Measurements from ENCODE around the gene ZNF556.

Gene ZNF556

GRCh38 chr19:2840794-2841791 is 26.0 kb upstream of the ZNF556 start, which contains the start of gene ZNF555:
Gene ZNF555, plus strand, starts transcription at chr19:2841475. Its CDS starts 98 bp downstream, at chr19:2841573.
- H3K56ac ChIP-seq (ENCODE audit: low read length): peak within 1 kb of the TSS; percentile 89
- H3K9ac ChIP-seq (ENCODE audit: low read length): peak within 1 kb of the TSS; percentile 80
- peak within 1 kb of the TSS; percentile 62 for H3K4ac ChIP-seq (ENCODE audit: low read depth, low read length)
- H2BK120ac ChIP-seq (ENCODE audit: low read depth, low read length): no peak within 1 kb of the TSS
- WGBS (ENCODE audit: extremely low coverage, insufficient coverage, low lambda C conversion rate): no CpG with 5 or more reads among the region's 106 CpGs
- DNase-seq: peak; percentile 99
- peak within 1 kb of the TSS; percentile 90 for H4K8ac ChIP-seq (ENCODE audit: low read depth, low read length)
- H3K4me1 ChIP-seq (ENCODE audit: control insufficient read depth, low read depth, low read length): no peaks in the 10 kb centered on the region
- H3K79me2 ChIP-seq (ENCODE audit: control insufficient read depth, insufficient read depth, low read length): no peaks in the 10 kb centered on the region
- peaks cover 1% of the 10 kb centered on the region for H3K27me3 ChIP-seq (ENCODE audit: insufficient read depth, low read length, poor library complexity)
- H3K4me3 ChIP-seq (ENCODE audit: low read length): peak within 1 kb of the TSS; percentile 73
- peak within 1 kb of the TSS; percentile 71 for H3K27ac ChIP-seq (ENCODE audit: low read depth, low read length)
- H4K5ac ChIP-seq (ENCODE audit: low read length): no peak within 1 kb of the TSS
- peak within 1 kb of the TSS; percentile 56 for H3K18ac ChIP-seq (ENCODE audit: low read length)
- no peak within 1 kb of the TSS for H2BK15ac ChIP-seq (replicated peaks; ENCODE audit: low read depth)
- H3K36me3 ChIP-seq (ENCODE audit: control insufficient read depth, insufficient read depth, low read length): no peaks in the 10 kb centered on the region
- H2AK5ac ChIP-seq (ENCODE audit: low read length): no peak within 1 kb of the TSS
- H3K23ac ChIP-seq (ENCODE audit: low read length): no peak within 1 kb of the TSS
- no peak within 1 kb of the TSS for H2BK5ac ChIP-seq (ENCODE audit: low read length)
- peak within 1 kb of the TSS; percentile 67 for H3K4me2 ChIP-seq (ENCODE audit: low read length)
- H3K79me1 ChIP-seq (ENCODE audit: low read length): no peaks in the 10 kb centered on the region

- H3K4me3 ChIP-seq (ENCODE audit: low read length): peak overlapping the region; percentile 73
- no CpG with 5 or more reads among the region's 62 CpGs for WGBS (ENCODE audit: extremely low coverage, insufficient coverage, low lambda C conversion rate)
Measured at GRCh38 chr19:2841855-2842574, 25.1 kb upstream of the ZNF556 start.

GRCh38 chr19:2845107-2845506 is 22.0 kb upstream of the ZNF556 start:
- Histone ChIP-seq H4K5ac (ENCODE audit: low read length) (no peak overlapping the region), H2AK5ac (ENCODE audit: low read length) (no peak overlapping the region), H3K18ac (ENCODE audit: low read length) (no peak overlapping the region), H3K4me1 (ENCODE audit: control insufficient read depth, low read depth, low read length) (no peaks in the 10 kb centered on the region), H3K27ac (ENCODE audit: low read depth, low read length) (no peak overlapping the region), H3K4me2 (ENCODE audit: low read length) (no peak overlapping the region), H3K4ac (ENCODE audit: low read depth, low read length) (no peak overlapping the region), H3K23ac (ENCODE audit: low read length) (no peak overlapping the region), H3K79me2 (ENCODE audit: control insufficient read depth, insufficient read depth, low read length) (no peaks in the 10 kb centered on the region), H3K56ac (ENCODE audit: low read length) (no peak overlapping the region), H2BK5ac (ENCODE audit: low read length) (no peak overlapping the region), H3K27me3 (ENCODE audit: insufficient read depth, low read length, poor library complexity) (peaks cover 1% of the 10 kb centered on the region), H2BK15ac (replicated peaks; ENCODE audit: low read depth) (no peak overlapping the region), H3K36me3 (ENCODE audit: control insufficient read depth, insufficient read depth, low read length) (no peaks in the 10 kb centered on the region), H3K4me3 (ENCODE audit: low read length) (no peak overlapping the region), H2BK120ac (ENCODE audit: low read depth, low read length) (no peak overlapping the region), H4K8ac (ENCODE audit: low read depth, low read length) (no peak overlapping the region), H3K9ac (ENCODE audit: low read length) (no peak overlapping the region), H3K79me1 (ENCODE audit: low read length) (no peaks in the 10 kb centered on the region)
- no peak for DNase-seq
- no CpG with 5 or more reads among the region's 2 CpGs for WGBS (ENCODE audit: extremely low coverage, insufficient coverage, low lambda C conversion rate)

More at GRCh38 chr19:2841855-2842574, 25.1 kb upstream of the ZNF556 start:
- Histone ChIP-seq H3K4me1 (ENCODE audit: control insufficient read depth, low read depth, low read length) (no peaks in the 10 kb centered on the region), H3K79me1 (ENCODE audit: low read length) (no peaks in the 10 kb centered on the region), H3K23ac (ENCODE audit: low read length) (no peak overlapping the region), H2AK5ac (ENCODE audit: low read length) (no peak overlapping the region), H3K36me3 (ENCODE audit: control insufficient read depth, insufficient read depth, low read length) (no peaks in the 10 kb centered on the region), H2BK15ac (replicated peaks; ENCODE audit: low read depth) (no peak overlapping the region), H3K9ac (ENCODE audit: low read length) (peak overlapping the region; percentile 80), H3K4me2 (ENCODE audit: low read length) (peak overlapping the region; percentile 62), H2BK5ac (ENCODE audit: low read length) (no peak overlapping the region), H3K4ac (ENCODE audit: low read depth, low read length) (peak overlapping the region; percentile 62), H4K8ac (ENCODE audit: low read depth, low read length) (no peak overlapping the region), H3K27me3 (ENCODE audit: insufficient read depth, low read length, poor library complexity) (peaks cover 1% of the 10 kb centered on the region), H2BK120ac (ENCODE audit: low read depth, low read length) (no peak overlapping the region), H3K56ac (ENCODE audit: low read length) (peak overlapping the region; percentile 89), H4K5ac (ENCODE audit: low read length) (no peak overlapping the region), H3K79me2 (ENCODE audit: control insufficient read depth, insufficient read depth, low read length) (no peaks in the 10 kb centered on the region), H3K27ac (ENCODE audit: low read depth, low read length) (no peak overlapping the region), H3K18ac (ENCODE audit: low read length) (peak overlapping the region; percentile 46)
- DNase-seq: no peak

GRCh38 chr19:2846180-2846894 is 20.8 kb upstream of the ZNF556 start:
- no peaks in the 10 kb centered on the region for H3K79me1 ChIP-seq (ENCODE audit: low read length)
- H2BK15ac ChIP-seq (replicated peaks; ENCODE audit: low read depth): no peak overlapping the region
- no peak overlapping the region for H3K18ac ChIP-seq (ENCODE audit: low read length)
- no peak for DNase-seq
- no peak overlapping the region for H3K23ac ChIP-seq (ENCODE audit: low read length)
- H3K4ac ChIP-seq (ENCODE audit: low read depth, low read length): no peak overlapping the region
- H3K9ac ChIP-seq (ENCODE audit: low read length): no peak overlapping the region
- no peak overlapping the region for H2BK5ac ChIP-seq (ENCODE audit: low read length)
- peaks cover 1% of the 10 kb centered on the region for H3K27me3 ChIP-seq (ENCODE audit: insufficient read depth, low read length, poor library complexity)
- no peak overlapping the region for H4K8ac ChIP-seq (ENCODE audit: low read depth, low read length)
- no peak overlapping the region for H3K4me3 ChIP-seq (ENCODE audit: low read length)
- no peak overlapping the region for H2BK120ac ChIP-seq (ENCODE audit: low read depth, low read length)
- H3K27ac ChIP-seq (ENCODE audit: low read depth, low read length): no peak overlapping the region
- H4K5ac ChIP-seq (ENCODE audit: low read length): no peak overlapping the region
- no peak overlapping the region for H2AK5ac ChIP-seq (ENCODE audit: low read length)
- no peaks in the 10 kb centered on the region for H3K79me2 ChIP-seq (ENCODE audit: control insufficient read depth, insufficient read depth, low read length)
- H3K56ac ChIP-seq (ENCODE audit: low read length): no peak overlapping the region
- no peak overlapping the region for H3K4me2 ChIP-seq (ENCODE audit: low read length)
- no peaks in the 10 kb centered on the region for H3K4me1 ChIP-seq (ENCODE audit: control insufficient read depth, low read depth, low read length)
- H3K36me3 ChIP-seq (ENCODE audit: control insufficient read depth, insufficient read depth, low read length): no peaks in the 10 kb centered on the region
- WGBS (ENCODE audit: extremely low coverage, insufficient coverage, low lambda C conversion rate): no CpG with 5 or more reads among the region's 13 CpGs

GRCh38 chr19:2847507-2847906 is 19.6 kb upstream of the ZNF556 start:
- Histone ChIP-seq H3K9ac (ENCODE audit: low read length) (no peak overlapping the region), H4K5ac (ENCODE audit: low read length) (no peak overlapping the region), H3K4ac (ENCODE audit: low read depth, low read length) (no peak overlapping the region), H3K27ac (ENCODE audit: low read depth, low read length) (no peak overlapping the region), H3K27me3 (ENCODE audit: insufficient read depth, low read length, poor library complexity) (no peaks in the 10 kb centered on the region), H2AK5ac (ENCODE audit: low read length) (no peak overlapping the region), H3K23ac (ENCODE audit: low read length) (no peak overlapping the region), H3K79me1 (ENCODE audit: low read length) (no peaks in the 10 kb centered on the region), H3K56ac (ENCODE audit: low read length) (no peak overlapping the region), H3K4me3 (ENCODE audit: low read length) (no peak overlapping the region), H3K4me1 (ENCODE audit: control insufficient read depth, low read depth, low read length) (no peaks in the 10 kb centered on the region), H2BK5ac (ENCODE audit: low read length) (no peak overlapping the region), H3K4me2 (ENCODE audit: low read length) (no peak overlapping the region), H4K8ac (ENCODE audit: low read depth, low read length) (no peak overlapping the region), H2BK15ac (replicated peaks; ENCODE audit: low read depth) (no peak overlapping the region), H3K18ac (ENCODE audit: low read length) (no peak overlapping the region), H2BK120ac (ENCODE audit: low read depth, low read length) (no peak overlapping the region), H3K79me2 (ENCODE audit: control insufficient read depth, insufficient read depth, low read length) (no peaks in the 10 kb centered on the region), H3K36me3 (ENCODE audit: control insufficient read depth, insufficient read depth, low read length) (peaks cover 3% of the 10 kb centered on the region)
- no peak for DNase-seq
- no CpG with 5 or more reads among the region's 3 CpGs for WGBS (ENCODE audit: extremely low coverage, insufficient coverage, low lambda C conversion rate)

All from mesendoderm (in vitro differentiated cells).